ENCODE data around the gene EBF3. TPM values are rescaled to one million over a fixed set of nuclear protein-coding genes. Genes with fewer than 3 reads are reported as not detected.

EBF3 gene
- total and polyA plus RNA-seq, 2 experiments from 2014 or later, result 0.27 to 0.49 TPM

GRCh38 chr10:129865413-129865812, 98.7 kb downstream of the EBF3 start (continued):
- TF ChIP-seq ETS1 (IDR thresholded peaks at IDR 0.05) (no peak), ZNF462 (CRISPR knock-in tag; IDR thresholded peaks at IDR 0.05) (no peak), STAT1 (IDR thresholded peaks at IDR 0.05; ENCODE audit: unreplicated experiment) (no peak), ZNF331 (CRISPR knock-in tag; IDR thresholded peaks at IDR 0.05; ENCODE audit: low read depth) (no peak)

GRCh38 chr10:129864601-129865126, 99.4 kb downstream of the EBF3 start:
- peaks cover 4% of the 10 kb centered on the region for H3K27me3 Mint-ChIP-seq (ENCODE audit: insufficient read depth, low read depth, poor library complexity)
- no peak overlapping the region for H3K4me3 ChIP-seq
- no peaks in the 10 kb centered on the region for H3K27me3 ChIP-seq (ENCODE audit: insufficient read depth)
- peaks cover 17% of the 10 kb centered on the region for H3K4me1 ChIP-seq (ENCODE audit: insufficient read depth)
- no peaks in the 10 kb centered on the region for H3K36me3 ChIP-seq (ENCODE audit: insufficient read depth)
- peaks cover 35% of the 10 kb centered on the region for H3K4me1 Mint-ChIP-seq
- no peaks in the 10 kb centered on the region for H3K9me3 Mint-ChIP-seq
- H3K9me2 ChIP-seq (ENCODE audit: insufficient read depth), result no peaks in the 10 kb centered on the region
- H3K4me2 ChIP-seq, result no peak overlapping the region
- H4K20me1 ChIP-seq (replicated peaks; ENCODE audit: insufficient read depth), result no peaks in the 10 kb centered on the region
- ATAC-seq (no peak), DNase-seq (ENCODE audit: low spot score) (no peak)
- no peak overlapping the region for H2AFZ ChIP-seq
- TF ChIP-seq CREB1 (CRISPR knock-in tag; IDR thresholded peaks at IDR 0.05; ENCODE audit: low read depth), result no peak
- no peak for TF ChIP-seq ZNF331 (CRISPR knock-in tag; IDR thresholded peaks at IDR 0.05; ENCODE audit: low read depth)
- TF ChIP-seq ETS1 (IDR thresholded peaks at IDR 0.05), result no peak
- no peak for TF ChIP-seq JUNB (IDR thresholded peaks at IDR 0.05; ENCODE audit: unreplicated experiment)
- H3F3A ChIP-seq (replicated peaks; ENCODE audit: low read depth), result no peaks in the 10 kb centered on the region
- no peaks in the 10 kb centered on the region for H3K36me3 Mint-ChIP-seq (ENCODE audit: low read depth)
- H3K27ac ChIP-seq (ENCODE audit: low read depth), result no peak overlapping the region
- H3K4me3 Mint-ChIP-seq, result no peak overlapping the region
- no peak overlapping the region for H3K27ac Mint-ChIP-seq
- H3K79me2 ChIP-seq (replicated peaks; ENCODE audit: insufficient read depth), result no peaks in the 10 kb centered on the region
